GM12892 (cell line): ENCODE measurements around the gene ATP5ME.

Experiments
- POLR2A ChIP-seq: IDR thresholded peaks from 2 replicates; pipeline ENCODE4 v1.6.1; 2011; ENCODE audit warnings: low read depth, low read length, control low read depth
- POLR2AphosphoS5 ChIP-seq: IDR thresholded peaks from 2 replicates; pipeline ENCODE4 v1.6.1; 2011; ENCODE audit warnings: low read depth, low read length, control low read depth

DNA sequence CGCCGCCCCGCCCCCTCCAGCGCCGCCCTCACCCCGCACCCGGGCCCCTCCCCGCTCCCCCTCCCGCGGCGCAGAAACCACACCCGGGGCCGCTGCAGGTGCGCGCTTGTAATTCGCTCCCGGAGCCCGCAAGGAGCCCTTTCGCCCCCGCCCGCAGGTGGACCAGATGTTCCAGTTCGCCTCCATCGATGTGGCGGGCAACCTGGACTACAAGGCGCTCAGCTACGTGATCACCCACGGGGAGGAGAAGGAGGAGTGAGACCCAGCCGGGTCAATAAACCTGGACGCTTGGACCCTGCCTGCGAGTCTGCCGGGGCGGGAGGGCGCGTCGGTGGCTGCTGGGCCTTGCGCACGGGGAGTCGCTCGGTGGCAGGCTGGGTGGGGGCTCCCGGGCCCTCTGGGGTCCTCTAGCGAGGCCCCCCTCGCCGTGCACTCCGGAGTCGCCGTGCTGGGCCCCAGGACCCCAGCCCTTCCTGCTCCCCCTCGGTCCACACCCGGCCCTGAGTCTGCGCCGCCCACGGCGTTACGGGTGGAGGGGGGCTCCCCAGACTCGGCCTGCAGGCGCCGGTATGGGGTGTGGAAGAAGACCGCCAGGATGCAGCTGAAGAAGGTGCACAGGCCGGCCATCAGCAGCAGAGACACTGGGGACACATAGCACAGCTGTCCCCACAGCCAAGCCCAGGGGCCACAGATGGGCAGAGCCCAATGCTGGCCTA lies 7.8 kb upstream of the ATP5ME start:
- TF ChIP-seq POLR2A: no peak
- TF ChIP-seq POLR2AphosphoS5: no peak
